Urothelium cell line (cell line): ENCODE measurements around the gene BEST2.

ENCODE experiments used
- DNase-seq: peaks from one replicate; pipeline ENCODE4 v3.0.0; 2011; ENCODE audit warnings: low spot score, mixed read lengths
- FAIRE-seq: peaks from 2 replicates; lab custom pipeline; 2011; peaks lifted over from hg19 to GRCh38; lab: Jason Lieb, UNC

Gene BEST2

DNA sequence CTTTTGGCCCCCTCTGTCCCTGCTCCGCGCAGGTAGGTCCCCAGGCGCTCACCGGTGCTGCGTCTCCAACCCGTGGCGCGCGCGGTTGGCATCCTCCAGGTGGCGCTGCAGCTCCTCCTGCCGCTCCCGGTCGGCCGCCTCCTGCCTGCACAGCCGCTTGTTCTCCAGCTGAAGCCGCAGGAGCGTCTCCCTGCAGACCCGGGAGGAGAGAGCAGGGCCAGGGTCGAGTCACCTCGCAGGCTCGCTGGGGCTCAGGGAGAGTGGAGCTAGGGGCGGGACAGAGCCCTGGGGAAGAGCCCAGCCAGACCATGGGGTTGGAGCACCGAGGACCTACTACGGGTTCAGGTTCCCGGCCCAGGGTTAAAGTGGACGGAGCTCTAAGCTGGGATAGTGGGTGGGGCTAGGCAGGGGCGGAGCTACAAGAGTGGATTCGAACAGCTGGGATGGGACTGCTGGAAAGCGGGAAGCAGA, 14.5 kb downstream of the BEST2 start:
- peak; percentile 73 for DNase-seq
- no peak for FAIRE-seq

DNA sequence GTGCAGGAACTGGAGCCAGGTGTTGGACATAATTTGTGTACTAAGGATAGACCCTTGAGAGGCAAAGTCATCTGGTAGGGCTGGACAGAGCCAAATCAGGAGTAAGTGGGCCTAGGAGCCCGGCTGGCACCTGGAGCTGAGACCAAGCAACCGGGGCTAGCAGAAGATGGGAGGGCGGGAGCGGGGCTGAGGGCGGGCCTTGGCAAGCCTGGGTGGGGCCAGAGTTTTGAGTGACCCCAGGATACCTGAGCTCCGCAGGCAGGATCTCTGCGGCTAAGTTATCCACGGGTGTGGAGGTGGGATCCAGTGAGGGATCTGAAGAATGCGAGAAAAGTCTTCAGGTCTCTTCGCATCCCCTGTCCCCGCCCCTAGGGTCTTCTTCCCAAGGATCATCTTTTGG, 15.6 kb downstream of the BEST2 start:
- DNase-seq (no peak), FAIRE-seq (no peak)

DNA sequence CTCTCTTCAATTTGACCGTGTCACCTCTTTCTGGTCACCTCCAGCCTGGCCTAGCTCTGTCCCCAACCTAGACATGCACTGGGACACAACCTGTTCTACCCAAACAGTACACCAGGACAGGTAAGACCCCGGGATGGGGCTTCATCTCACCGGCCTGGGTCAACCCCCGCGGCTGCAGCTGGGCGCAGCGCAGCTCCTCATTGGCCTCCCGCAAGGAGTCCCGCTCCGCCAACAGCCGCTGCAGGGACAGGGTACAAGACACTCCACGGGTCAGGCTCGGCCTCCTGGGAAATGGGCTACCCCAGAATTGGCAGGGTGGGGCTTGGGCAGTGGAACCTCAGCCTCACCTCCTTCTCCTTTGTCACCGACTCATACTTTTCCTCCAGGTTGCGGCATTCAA, 16.1 kb downstream of the BEST2 start:
- FAIRE-seq (no peak), DNase-seq (no peak)

DNA sequence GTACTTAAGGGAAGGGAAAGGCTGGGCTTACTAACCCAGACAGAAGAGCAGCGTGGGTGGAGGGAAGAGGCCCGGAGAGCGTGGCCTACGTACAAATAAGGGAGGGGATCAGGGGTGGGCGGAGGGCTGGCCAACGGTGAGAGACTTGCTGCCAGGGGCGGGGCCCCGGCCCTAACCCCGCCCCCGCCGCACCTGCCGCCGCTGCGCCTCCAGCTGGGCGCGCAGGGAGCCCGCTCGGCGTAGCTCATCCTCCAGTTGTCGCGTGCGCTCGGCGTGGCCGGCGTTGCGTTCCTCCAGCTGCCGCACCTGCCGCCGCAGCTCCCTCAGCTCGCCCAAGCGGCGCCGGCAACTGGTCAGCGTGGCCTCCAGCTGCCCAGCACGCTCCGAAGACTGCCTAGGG, 18.1 kb downstream of the BEST2 start:
- DNase-seq, result no peak

DNA sequence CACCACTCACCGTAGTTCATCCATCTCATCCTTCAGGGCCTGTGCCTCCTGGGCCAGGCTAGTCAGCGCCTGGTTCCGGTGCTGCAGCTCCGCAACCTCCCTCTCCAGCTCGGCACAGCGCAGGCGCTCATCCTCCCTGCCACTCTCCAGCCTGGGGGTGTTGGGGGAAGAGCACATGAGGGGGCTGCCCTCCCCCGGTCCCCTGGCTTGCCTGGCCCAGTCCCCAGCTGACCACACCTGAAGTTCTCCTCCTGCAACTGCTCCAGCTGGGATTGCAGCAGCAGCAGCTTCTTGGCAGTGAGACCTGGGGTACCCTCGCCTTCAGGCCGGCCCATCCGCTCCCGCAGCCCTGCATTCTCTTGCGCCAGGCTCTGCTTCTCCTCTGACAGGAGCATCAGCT, 19.3 kb downstream of the BEST2 start:
- DNase-seq, result no peak
- FAIRE-seq, result no peak

More for the DNA sequence above, 18.1 kb downstream of the BEST2 start:
- no peak for FAIRE-seq

DNA sequence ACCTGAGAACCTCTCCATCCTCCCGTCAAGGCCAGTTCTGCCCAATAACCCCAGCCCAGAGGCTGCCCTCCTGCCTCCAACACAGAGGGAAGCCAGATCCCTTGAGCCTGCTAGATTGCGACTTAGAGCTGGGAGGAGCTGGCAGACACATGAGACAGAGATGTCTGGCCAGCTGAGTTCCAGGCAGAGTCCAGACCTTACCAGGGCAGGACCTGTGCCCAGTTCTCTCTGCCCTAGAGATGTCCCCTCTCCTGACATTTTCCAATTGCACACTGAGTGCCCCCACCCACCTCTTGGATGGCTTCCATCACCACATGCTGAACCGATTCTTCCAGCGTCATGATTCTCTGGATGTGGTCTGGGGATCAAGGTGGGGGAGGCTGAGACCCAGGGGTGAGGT, 20.7 kb downstream of the BEST2 start:
- FAIRE-seq, result no peak
- DNase-seq, result no peak

DNA sequence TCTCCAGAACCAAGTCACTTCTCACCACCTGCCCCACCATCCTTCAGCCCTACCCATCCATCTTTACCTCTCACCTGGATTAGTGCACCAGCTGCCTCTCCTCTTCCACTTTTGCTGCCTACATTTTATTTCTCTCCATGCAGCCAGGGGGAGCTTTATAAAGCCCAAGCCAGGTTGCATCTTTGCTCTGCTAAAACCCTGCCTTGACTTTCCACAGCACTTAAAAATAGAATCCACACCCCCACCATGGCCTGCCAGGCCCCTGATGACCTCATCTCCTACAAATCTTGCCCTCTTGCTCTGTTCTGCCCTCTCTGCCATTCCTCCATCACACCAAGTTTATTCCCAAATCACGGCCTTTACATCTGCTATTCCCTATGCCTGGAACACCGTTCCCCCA, 22.0 kb downstream of the BEST2 start:
- DNase-seq (no peak), FAIRE-seq (no peak)

DNA sequence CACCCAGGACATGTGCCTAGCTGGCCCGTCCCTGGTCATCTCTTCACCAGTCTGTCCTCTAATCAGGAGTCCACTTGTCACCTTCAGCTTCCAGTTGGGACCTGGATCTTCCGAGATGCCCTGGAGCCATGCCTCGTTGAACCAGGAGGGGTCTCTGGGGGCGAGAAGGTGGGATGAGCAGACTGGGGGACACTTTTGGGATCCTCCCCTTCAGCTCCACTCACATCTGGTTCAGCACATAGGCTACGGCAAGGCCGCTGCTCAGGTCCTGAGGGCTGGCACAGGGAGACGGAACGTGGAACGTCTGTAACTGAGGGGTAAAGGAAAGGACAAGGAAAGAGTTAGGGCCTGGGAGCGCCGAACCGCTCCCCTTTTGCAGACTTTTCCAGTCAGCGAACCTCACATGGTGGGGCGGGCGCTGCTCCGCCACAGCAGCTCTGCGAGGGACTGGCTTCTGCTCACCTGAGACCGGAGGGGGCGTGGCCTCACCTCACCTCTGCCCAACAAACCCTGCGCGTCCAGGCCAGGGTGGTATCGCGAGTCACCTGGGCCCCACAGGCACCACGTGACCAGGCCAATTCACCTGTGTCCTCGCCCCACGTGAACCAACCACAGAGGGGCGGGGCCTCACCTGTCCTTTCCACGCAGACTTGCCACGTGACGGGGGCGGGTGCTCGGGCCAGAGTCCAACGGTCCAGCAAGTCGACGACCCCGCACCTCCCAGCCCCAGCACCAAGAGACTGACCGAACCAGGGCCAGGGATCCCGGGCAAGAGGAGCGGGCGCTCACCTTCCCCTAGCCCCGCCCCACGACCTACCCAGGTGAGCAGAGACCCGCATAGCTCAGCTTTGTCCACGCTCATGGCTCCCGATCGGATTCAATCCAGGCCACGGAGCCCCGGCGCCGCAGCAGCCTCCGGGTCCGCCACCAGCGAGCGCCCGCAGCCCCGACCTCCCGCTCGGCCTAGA, 23.3 kb downstream of the BEST2 start, which contains the start of gene HOOK2:
Gene HOOK2, minus strand, starts transcription at position 965 of the 968 bp plus-strand sequence. Its CDS starts 103 bp downstream, at position 862.
- no peak for FAIRE-seq
- no peak for DNase-seq

DNA sequence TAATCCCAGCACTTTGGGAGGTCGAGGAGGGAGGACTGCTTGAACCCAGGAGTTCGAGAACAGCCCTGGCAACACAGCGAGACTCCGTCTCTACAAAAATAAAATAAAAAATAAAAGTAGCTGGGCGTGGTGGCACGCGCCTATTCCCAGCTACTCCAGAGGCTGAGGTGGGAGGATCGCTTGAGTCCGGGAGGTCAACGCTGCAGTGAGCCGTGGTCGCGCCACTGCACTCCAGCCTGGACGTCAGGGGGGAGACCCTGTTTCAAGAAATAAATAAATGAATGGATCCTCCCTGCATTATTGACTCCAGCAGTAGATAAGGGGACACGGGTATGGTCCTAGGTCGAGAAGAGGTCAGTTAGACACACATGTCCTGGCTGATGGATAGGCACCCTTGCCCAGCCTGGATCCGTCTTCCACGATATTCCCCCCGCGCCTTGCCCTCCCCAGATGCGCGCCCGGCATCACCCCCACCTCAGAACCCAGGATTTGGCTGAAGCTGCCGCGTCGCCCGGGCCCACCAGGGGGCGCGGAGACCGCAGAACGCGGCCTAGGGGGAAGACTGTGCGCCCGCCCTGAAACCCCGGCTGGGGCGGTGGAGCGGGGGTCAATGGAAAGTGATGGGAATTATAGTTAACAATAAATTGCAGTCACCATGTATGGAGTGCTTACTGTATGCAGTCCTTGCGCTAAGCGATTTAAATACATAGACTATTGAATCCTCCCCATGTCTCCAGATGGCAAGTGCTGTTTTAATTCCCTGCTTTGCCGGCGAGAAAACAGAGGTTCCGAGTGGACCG, 25.8 kb downstream of the BEST2 start:
- DNase-seq, result peak; percentile 73
- FAIRE-seq, result no peak

DNA sequence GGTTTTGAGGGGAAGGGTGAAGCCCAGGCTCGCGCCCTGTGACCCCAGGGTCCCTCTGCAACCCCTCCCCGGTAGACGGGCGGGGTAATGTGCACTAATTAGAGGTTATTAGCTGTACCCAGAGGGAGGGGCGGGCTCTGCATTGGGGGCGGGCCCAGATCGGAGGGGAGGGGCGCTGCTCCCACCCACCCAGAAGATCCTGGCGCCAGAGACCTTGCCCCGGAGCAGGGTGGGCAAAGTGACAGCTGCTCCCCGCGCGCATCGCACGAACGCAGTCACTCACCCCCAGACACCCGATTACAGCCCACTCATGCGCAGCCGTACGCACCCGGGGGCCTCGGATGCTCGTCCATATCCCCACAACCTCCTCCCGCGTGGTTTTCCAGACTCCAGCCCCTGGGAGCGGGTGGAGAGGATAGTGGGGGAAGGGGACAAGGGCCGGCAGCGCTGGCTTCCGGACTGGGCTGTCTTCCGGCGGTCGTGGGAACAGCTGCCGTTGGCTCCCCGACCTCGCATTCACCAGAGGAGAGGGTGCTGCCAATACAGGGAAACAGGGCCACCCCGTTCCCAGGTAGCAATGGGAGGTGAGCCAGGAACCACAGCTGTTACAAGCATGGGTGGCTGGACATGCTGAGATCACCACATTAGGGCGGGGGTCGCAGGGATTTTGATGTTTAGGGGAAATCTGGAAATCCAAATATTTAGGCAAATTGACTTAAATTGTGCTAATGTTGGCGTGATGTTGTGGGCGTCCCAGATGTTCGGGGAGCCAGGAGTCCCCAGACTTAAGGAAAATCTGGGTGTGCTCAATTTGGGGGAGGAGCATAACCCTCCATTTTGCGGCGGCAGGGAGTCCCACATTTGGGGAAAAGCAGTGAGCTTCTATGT, 26.7 kb downstream of the BEST2 start:
- no peak for DNase-seq
- FAIRE-seq, result no peak

DNA sequence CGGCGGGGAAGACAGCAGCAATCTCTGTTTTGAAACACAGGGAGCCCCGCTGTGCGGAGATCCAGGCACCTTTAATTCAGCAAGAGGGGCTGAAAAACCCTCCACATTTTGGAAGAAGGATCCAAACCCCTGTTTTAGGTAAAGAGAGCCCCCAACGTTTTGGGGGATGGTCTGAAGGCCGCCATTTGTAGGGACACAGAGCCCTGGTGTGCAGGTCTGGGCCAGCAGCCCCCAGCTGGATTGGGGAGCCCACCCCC, 27.2 kb downstream of the BEST2 start:
- DNase-seq (no peak), FAIRE-seq (no peak)

DNA sequence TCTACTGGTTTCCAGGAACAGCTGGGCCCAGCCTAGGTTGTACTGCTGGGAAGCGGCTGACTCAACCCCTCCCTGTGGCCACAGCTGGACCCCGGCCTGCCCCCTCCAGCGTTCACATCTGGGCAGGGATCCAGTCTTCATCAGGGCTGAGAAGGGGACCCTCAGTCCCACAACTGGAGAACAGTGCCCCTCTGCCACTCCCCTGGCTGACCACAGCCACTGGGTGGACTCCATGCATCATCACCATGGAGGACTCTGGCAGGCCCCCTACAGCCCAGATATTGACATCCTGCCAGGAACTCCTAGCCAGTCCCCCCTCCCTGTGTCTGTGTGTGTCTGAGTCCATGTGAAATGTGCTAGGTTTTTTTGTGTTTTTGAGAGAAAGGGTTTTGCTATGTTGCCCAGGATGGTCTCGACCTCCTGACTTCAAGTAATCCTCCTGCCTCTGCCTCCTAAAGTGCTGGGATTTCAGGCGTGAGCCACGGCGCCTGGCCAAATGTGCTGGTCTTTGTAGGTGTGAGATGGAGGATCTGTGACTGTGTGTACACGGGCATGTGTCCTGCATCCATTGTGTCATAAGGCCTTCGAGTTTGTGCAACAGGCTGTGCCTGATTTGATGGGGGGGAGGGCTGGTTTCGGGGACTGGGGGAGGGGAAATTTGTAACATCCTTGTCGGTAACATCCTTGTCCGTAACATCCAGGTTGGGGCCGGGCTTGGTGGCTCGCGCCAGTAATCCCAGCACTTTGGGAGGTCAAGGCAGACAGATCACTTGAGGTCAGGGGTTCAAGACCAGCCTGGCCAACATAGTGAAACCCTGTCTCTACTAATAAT, 27.8 kb downstream of the BEST2 start:
- no peak for FAIRE-seq
- DNase-seq, result no peak

DNA sequence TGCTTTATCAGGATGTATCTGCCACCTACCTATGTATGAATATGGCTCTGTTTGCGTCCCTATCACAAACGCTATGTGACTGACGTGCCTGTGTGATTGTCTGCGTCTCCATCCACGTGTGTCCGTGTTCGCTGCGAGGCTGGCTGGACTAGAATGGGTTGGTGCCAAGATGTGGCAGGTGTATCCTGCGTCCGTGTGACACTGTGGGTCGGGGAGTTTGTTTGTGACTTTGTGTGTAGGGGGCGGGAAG, 30.5 kb downstream of the BEST2 start:
- no peak for FAIRE-seq
- no peak for DNase-seq

DNA sequence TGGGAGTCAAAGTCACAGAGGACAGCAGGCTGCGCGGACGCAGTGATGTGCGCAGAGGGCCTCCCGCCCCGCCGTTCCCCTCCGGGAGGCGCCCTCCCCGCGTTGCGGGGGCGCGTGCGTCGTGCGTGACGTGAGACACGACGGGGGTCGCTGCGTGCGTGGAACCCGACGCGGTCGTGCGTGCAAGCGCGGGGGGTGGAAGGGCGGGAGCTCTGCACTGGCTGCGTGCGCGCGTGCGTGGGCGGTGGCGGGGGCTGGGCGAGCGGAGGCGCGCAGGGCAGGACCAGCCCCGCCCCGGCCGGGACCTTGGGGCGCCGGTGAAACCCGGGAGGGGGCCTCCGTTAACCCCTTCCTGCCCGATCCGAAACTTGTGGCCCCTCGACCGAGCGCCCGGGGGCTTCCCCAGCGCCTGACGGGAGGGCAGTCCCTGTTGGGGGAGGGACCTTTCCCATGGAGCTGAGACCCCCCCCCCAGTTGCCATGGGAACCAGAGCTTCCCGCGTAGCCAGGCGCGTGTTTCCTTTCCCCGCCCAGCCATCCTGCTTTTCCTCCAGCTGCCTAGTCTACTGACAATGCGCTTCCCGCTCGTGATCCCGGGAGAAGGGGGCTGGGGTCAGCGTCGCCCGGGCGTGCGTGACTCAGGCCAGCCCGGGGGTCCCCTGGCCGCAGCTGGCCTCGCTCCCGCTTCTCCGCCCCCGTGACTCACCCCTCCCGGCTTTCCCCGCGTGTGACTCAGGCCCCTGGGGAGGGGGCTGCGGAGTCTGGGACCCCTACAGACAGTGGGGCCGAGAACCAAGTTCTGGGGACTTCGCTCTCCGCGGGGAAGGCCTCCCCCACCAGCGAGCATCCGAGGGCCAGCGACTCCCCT, 31.1 kb downstream of the BEST2 start:
- FAIRE-seq (no peak), DNase-seq (no peak)

DNA sequence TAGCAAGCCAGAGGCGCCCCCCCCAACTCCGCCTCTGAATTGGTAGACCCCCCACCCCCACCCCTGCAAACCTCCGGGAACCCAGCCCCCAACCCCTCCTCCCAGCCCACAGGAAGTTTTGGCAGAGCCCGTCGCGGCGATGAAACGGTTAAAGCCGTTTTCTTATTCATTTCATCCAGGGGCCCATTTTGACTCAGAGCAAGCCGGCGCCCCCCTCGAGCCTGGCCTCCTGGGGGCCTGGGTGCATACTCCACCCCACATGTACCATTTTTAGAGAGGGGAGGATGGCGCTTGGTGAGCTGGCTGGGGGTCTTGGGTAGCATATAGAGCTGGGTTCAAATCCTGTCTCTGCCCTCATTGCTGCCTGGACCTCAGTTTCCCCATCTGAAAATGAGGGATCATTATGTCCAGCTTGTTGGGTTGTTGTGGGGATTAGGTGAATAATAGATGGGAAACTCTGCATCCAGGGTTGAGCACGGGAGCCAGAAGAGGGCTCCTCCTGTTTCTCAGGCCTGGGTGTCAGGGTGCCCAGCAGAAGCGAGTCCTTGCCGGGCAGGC, 31.8 kb downstream of the BEST2 start:
- no peak for DNase-seq
- FAIRE-seq, result no peak

DNA sequence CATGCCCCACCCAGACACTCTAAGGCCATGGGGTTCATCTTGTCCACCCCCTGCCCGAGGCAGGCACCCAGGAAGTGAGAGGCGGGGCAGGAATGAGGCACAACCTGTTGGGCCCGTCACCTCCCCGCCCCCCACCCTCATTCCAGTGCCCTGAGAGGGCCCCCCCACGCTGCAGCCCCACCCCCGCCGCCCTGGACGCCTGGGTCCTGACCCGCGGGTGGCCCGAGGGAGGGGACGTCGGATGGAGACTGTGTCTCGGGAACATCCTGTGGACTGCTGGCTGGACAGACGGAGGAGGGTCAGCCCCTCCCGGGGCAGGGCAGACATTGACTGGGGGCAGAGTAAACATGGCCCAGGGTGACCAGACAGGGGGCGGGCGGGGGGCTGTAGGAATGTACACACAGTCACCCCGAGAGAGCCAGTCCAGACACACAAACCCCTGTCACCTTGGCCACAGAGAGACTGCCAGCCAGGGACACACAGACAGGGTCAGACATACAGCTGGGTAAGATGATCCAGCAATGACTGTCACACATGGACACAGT, 32.3 kb downstream of the BEST2 start:
- no peak for FAIRE-seq

DNA sequence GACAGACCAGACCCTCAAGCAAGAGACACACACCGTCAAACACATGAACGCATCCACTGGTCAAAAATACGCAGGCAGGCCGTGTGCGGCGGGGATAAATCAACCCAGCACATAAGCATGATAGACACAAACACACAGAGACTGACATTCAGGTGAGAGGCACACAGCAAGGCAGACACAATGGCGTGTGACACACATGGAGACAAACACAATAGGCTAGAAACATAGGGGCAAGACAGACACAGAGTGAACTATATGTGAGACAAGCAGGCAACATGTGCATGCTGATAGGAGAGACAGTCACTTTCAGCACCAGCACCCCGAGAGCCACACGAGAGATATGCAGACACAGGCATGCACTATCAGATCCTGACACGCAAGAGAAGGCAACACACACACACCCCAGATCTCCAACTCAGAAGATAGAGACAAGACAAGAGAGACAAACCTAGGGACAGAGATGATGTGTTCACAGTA, 32.8 kb downstream of the BEST2 start:
- FAIRE-seq (no peak), DNase-seq (no peak)

More for the DNA sequence above, 32.3 kb downstream of the BEST2 start:
- no peak for DNase-seq

DNA sequence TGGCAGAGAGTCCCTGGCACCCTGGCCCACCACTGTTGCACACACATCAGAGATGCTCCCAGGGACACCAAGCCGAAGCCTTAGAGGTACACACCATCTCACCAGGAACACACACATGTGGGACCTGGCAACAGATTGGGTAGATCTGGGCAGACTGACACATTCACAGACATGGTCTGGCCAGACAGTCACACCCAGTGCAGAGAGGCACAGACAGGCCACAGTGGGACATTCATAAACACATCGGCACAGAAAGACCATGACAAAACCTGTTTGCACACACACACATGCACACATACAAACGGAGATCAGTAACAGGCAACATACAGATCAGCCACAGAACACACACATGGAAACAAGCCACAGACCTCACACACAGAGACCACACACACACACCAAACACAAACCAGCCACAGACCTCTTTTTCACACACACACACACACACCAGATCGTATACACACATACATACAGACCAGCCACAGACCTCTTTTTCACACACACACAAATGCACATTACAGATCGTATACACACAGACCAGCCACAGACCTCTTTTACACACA, 33.4 kb downstream of the BEST2 start:
- FAIRE-seq, result no peak
- DNase-seq, result no peak
